GM19452 (cell line): ENCODE measurements around the gene PNPLA6.
"Not testable (repeated sequence)": the region's sequence is repeated elsewhere in the genome, so short reads cannot be mapped to it uniquely, and the experiment has no call there.

Experiments used
- ATAC-seq: cut with Tn5 transposase; IDR thresholded peaks from one replicate; pipeline ENCODE4 v1.9.1; 2021; ENCODE audit not compliant: unreplicated experiment

The PNPLA6 gene

GRCh38 chr19:7529610-7530490 lies 5.7 kb upstream of the PNPLA6 start:
- no peak for ATAC-seq

DNA sequence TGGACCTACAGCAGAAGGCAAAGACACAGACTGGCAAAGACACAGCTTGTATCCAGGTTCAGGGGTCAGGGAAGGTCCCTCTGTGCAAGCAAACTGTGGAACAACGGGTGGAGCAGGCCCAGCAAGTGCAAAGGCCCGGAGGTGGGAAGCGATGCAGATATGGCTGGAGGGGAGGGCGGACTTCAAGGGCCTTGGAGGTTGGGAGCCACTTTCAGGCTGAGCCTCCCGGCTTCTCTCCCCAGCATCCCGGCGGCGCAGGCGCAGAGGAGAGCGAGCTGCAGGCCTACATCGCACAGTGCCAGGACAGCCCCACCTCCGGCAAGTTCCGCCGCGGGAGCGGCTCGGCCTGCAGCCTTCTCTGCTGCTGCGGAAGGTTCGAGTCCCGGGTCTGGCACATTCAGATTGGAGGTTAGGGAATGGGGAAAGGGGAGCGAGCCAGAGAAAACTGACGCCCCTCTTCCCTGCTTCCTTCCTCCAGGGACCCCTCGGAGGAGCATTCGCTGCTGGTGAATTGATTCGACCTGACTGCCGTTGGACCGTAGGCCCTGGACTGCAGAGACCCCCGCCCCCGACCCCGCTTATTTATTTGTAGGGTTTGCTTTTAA lies 2.1 kb upstream of the PNPLA6 start:
- no peak for ATAC-seq

DNA sequence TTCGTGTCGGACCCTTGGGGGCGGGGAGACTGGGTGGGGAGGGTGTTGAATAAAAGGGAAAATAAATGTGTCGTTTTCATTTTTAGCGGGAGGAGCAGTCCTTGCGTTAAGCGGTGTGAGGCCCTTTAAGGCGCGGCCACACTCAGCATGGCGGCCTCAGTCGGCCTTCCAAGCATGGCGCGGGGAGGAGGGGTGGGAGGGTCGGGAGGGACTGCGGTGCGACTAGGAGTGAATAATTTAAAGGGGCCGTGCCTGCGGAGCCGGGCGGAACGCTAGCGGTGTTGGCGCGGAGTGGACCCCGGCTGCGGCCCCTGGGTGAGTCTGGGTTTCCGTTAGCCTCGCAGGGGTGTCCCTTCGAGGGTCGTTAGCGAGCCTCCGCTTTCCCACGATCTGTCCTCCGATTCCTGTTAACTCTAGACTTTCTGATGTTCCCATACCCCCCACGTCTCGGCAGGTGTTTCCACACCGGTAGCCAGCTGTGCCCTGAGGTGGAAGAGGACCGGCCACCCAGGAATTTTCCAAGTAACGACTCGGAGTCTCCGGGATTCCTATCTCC lies 1.5 kb upstream of the PNPLA6 start:
- peak; percentile 47 for ATAC-seq

- ATAC-seq, result no peak
These were observed 928 bp upstream of the PNPLA6 start for GRCh38 chr19:7534531-7535046.

DNA sequence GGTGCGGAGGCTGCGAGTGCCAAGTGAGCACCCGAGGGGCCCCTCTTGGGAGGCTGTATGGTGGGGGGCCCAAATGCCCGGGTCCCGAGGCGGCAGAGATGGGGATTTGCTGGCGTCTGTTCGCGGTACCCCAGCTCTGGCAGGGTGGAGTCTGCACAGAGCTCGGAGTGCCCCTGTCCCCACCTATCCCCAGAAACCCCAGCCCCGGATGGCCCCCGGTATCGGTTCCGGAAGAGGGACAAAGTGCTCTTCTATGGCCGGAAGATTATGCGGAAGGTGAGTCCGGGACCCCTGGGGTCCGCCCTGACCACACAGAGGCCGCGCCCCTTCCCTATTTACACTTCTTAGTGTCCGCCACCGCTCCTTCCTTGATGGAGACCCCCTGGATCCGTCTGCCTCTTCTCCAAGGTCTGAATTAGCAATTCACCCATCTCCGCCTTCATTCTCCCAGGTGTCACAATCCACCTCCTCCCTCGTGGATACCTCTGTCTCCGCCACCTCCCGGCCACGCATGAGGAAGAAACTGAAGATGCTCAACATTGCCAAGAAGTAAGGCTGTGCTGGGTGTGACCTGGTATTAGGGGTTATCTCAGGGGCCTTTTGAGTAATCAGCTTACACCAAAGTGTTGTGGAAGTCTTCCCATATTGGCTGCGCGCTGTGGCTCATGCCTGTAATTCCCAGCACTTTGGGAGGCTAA lies 630 bp downstream of the PNPLA6 start:
- ATAC-seq, result no peak

- ATAC-seq, result not testable (repeated sequence)
These were observed 3.5 kb downstream of the PNPLA6 start for GRCh38 chr19:7538990-7539389.

- ATAC-seq, result no peak
These were observed 4.4 kb downstream of the PNPLA6 start for GRCh38 chr19:7539827-7540425.

- no peak for ATAC-seq
These were observed 5.4 kb downstream of the PNPLA6 start for GRCh38 chr19:7540761-7541474.

- no peak for ATAC-seq
These were observed 5.9 kb downstream of the PNPLA6 start for GRCh38 chr19:7541475-7541824.

- no peak for ATAC-seq
These were observed 6.4 kb downstream of the PNPLA6 start for GRCh38 chr19:7541828-7542443.

GRCh38 chr19:7542556-7543348 lies 7.2 kb downstream of the PNPLA6 start:
- no peak for ATAC-seq

DNA sequence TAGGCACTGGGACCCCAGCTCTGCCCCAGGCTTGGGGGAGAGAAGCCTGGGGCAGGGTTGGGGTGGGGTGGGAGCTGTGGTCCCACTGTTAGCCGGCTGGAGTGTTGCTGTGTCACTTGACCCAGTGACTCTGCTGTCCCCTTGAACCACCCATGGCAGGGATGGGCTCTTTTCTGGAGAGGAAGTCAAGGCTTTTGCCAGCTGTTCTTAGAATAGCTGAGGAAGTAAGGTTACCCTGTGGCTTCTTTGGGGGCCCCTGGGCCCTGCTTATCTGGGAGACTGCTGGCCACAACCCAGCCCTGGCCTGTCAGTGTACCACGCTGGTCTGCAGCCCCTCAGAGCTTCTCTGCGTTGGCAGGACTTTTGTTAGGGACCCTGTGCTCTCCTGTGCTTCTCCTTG lies 9.1 kb downstream of the PNPLA6 start:
- no peak for ATAC-seq

GRCh38 chr19:7545300-7545699 lies 9.8 kb downstream of the PNPLA6 start:
- no peak for ATAC-seq

- no peak for ATAC-seq
These were observed 10.4 kb downstream of the PNPLA6 start for GRCh38 chr19:7545904-7546303.

- no peak for ATAC-seq
These were observed 11.6 kb downstream of the PNPLA6 start for GRCh38 chr19:7547159-7547558.

- no peak for ATAC-seq
These were observed 14.1 kb downstream of the PNPLA6 start for GRCh38 chr19:7549429-7550148.

DNA sequence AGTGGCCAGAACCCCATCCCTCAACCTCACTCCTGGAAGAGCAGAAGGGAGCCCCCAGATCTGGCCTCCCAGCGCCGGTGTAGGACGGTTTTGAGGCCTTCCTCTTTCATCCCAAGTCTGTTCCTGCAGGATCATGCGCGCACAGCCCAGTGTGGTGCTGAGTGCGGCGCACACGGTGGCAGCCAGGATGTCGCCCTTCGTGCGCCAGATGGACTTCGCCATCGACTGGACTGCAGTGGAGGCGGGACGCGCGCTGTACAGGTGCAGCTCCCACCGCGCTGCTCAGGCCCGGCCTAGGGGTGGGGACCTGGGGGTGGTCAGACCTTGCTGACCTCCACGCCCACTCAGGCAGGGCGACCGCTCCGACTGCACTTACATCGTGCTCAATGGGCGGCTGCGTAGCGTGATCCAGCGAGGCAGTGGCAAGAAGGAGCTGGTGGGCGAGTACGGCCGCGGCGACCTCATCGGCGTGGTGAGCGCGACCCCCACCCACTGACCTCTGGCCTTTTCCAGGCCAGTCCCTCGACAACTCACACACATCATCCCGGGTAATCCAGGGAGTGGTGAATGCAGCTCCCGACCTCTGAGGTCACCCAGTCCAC lies 14.8 kb downstream of the PNPLA6 start:
- no peak for ATAC-seq
